Hypothalamus (tissue), 51 donors: ENCODE data around the gene ITSN1.
A peak's percentile ranks its signal among the peaks of the same experiment; 100 is the strongest.
"Not testable (repeated sequence)": the region's sequence is repeated elsewhere in the genome, so short reads cannot be mapped to it uniquely, and the experiment has no call there.

ENCODE experiments used
- DNase-seq, 51 donors: peaks; one replicate each; lab custom pipeline; 2025; lab: John Stamatoyannopoulos, UW

Gene ITSN1

GRCh38 chr21:33855190-33855589 is 212.9 kb downstream of the ITSN1 start:
- DNase-seq: no peak

GRCh38 chr21:33856893-33857527 is 214.7 kb downstream of the ITSN1 start:
- DNase-seq: no peak

DNA sequence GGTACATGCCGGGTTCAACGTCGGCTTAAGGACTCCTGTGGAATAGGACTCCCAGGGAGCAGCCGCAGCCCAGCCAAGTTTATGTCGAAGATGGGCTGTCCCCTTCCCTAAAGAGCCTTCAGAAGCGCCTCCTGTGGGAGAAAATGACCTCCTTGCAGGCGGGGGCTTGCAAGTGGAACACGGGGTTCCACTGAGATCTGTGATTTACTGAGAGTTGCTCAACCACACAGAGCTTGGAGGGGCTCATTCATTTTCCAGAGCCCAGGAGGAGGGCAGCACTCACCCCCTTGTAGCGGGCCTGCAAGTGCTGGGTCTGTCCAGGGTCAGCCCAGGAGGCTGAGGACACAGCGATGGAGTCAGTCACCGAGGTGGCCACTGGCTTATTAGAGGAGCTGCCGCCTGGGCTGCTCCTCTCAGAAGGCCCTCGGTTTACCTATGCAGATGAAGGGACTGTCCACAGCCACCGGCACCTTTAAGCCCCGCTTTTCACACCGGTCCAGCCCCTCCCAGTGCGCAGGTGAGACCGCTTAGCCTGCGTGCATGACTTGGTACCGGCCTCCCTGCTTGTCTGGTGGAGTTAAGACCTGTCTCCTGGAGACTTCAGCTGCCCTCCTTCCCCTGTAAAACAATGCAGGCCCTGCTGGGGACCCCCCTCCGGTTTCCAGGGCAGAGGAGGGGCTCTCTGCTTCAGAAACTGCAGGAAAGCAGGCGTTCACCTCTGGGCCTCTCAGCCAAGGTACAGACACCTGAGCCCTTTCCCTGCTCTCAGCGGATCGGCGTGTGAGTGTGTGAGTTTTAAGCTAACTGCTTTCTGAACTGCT is 215.8 kb downstream of the ITSN1 start:
- DNase-seq: no peak

- DNase-seq: peak in 3 of 51 donors; percentile 10 to 15 (median 13)
These were observed 216.5 kb downstream of the ITSN1 start for GRCh38 chr21:33858667-33859372.

DNA sequence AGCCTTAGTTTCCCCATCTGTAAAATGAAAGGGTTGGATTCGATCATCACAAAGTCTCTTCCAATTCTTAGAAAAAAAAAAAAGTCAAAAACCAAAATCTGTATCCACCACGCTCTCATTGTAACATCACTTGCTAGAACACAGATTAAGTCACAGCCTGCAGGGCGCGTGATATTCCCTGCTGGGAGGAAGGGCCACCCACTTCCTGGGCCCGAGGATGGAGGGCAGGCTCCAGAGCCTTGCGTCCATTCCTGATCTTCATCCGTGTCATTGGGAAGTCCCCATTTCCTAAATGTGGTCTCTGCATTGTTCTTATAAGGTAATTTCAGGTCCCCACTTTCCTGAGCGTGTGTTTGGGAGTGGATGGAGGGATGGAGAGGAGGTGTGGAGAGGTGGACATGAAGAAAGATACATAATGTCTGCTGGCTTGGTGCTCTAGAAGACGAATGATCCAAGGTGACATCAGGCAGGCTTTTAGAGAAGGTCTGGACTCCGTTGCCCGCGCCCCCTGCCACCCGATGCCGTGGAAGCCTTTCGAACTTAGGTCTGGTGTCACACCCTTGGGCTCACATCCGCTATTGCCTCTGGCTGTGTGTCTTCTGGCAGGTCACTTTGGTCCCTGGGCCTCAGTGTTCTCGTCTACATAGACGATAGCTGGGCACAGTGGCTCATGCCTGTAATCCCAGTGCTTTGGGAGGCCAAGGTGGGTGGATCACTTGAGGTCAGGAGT is 217.2 kb downstream of the ITSN1 start:
- DNase-seq: no peak

GRCh38 chr21:33860332-33860879 is 218.1 kb downstream of the ITSN1 start:
- DNase-seq: no peak

DNA sequence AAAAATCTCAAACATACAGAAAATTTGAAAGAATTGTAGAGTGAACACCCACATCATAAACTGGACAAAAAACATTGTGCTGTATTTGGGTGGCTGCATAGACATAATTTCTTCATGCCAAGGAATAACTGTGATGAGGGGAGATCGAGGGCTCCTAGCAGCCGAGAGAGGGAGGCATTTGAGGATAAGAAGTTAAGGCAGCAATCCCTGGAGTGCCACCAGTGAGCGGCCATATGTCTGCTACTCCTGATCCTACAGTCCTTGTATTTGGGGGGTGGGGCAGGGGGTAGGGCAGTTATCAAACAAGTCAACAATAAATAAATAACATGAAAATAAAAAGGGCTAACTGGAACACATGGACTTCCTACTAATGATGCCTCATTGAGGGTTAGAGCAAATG is 218.8 kb downstream of the ITSN1 start:
- DNase-seq: no peak

GRCh38 chr21:33863191-33863590 is 220.9 kb downstream of the ITSN1 start:
- DNase-seq: not testable (repeated sequence)

- no peak for DNase-seq
These were observed 221.8 kb downstream of the ITSN1 start for GRCh38 chr21:33864150-33864549.

GRCh38 chr21:33865176-33865575 is 222.9 kb downstream of the ITSN1 start:
- DNase-seq: no peak

- DNase-seq: no peak
These were observed 223.8 kb downstream of the ITSN1 start for GRCh38 chr21:33865996-33866575.

DNA sequence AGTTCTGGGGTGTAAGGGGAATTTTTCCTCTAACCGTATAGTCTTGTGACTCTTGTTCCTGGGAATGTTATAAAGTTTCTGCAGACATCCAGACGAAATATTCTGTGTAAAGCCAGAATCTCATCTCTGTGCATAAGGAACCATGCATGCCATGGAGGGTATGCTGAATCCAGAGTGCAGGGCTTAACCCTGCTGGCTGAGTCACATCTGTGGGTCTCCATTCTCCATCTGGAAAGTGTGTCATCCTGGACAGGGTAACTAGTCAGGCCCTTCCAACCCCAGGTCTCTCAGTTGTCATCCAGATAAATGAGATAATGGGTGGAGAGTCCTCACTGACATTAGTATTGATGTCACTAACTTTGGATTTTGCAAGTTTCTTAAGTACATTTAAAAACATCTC is 224.5 kb downstream of the ITSN1 start:
- DNase-seq: no peak

- DNase-seq: not testable (repeated sequence)
These were observed 225.6 kb downstream of the ITSN1 start for GRCh38 chr21:33867868-33868267.

DNA sequence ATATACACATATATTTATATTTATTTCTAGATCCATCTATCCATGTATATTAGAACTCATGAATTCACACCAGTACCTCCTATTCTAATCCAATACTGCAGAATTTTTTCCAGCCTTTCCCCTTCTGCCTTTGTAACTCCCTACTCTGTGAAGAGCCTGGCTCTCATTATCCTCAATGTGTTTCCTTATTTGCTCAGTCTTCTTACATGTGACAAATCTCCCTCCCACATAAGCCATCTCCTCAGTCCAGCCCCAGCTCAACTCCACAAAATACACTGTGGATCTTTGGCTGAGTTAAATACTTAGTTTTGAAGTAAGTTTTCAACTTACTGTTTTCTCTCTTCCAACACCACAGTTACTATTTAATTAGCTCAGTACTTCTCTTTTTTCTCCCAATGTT is 227.6 kb downstream of the ITSN1 start:
- DNase-seq: no peak

- DNase-seq: no peak
These were observed 228.5 kb downstream of the ITSN1 start for GRCh38 chr21:33870768-33871167.

DNA sequence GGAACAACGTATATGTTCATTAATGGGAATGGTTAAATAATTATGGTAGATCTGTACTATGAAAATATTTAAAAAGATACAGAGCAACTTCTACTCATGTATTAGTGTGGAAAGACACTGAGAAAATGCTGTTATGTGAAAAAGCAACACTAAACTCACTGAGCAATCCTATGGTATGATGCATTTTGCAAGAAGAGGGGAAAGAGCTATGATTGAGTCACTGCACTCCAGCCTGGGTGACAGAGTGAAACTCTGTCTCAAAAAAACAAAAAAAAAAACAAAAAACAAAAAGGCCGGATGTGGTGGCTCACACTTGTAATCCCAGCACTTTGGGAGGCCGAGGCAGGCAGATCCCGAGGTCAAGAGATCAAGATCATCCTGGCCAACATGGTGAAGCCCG is 228.9 kb downstream of the ITSN1 start:
- DNase-seq: no peak

- no peak for DNase-seq
These were observed 230.7 kb downstream of the ITSN1 start for GRCh38 chr21:33872881-33873515.

GRCh38 chr21:33874161-33874560 is 231.9 kb downstream of the ITSN1 start:
- DNase-seq: no peak

GRCh38 chr21:33875026-33875695 is 232.9 kb downstream of the ITSN1 start:
- DNase-seq: no peak
